Activated CD8-positive, alpha-beta T cell treated with anti-CD3 and anti-CD28 coated beads for 36 hours (primary cell): ENCODE data around the gene TMEM14A. TPM values are rescaled to one million over a fixed set of nuclear protein-coding genes. Genes with fewer than 3 reads are reported as not detected.

Source experiments
- ATAC-seq: fragments of 200-7000 bp; cut with Tn5 transposase; one replicate; pipeline ENCODE4 v1.10.0; 2021; ENCODE audit warnings: mild to moderate bottlenecking, moderate library complexity
- CTCF ChIA-PET: fragments of 350-600 bp; sonication (Branson Sonifier 250); formaldehyde crosslinking; loops from one replicate; lab custom pipeline; 2021; ENCODE audit warnings: antibody characterized with exemption; lab: Charles Lee
- POLR2A ChIA-PET: fragments of 350-600 bp; sonication (Branson Sonifier 250); formaldehyde crosslinking; loops from one replicate; lab custom pipeline; 2021; ENCODE audit warnings: antibody characterized with exemption; lab: Charles Lee
- DNase-seq: peaks from one replicate; pipeline ENCODE4 v3.0.0-alpha.2; 2020
- H3K27ac Mint-ChIP-seq: one replicate; pipeline ENCODE4 v1.8.0; 2021; ENCODE audit warnings: mild to moderate bottlenecking, mixed read lengths
- H3K27me3 Mint-ChIP-seq: one replicate; pipeline ENCODE4 v1.8.0; 2021; ENCODE audit warnings: mixed read lengths
- H3K36me3 Mint-ChIP-seq: one replicate; pipeline ENCODE4 v1.8.0; 2021; ENCODE audit warnings: low read depth, mixed read lengths
- H3K4me1 Mint-ChIP-seq: one replicate; pipeline ENCODE4 v1.8.0; 2021; ENCODE audit warnings: low read depth, mixed read lengths
- H3K4me3 Mint-ChIP-seq: one replicate; pipeline ENCODE4 v1.8.0; 2021; ENCODE audit warnings: mild to moderate bottlenecking, moderate library complexity, mixed read lengths
- H3K9me3 Mint-ChIP-seq: one replicate; pipeline ENCODE4 v1.8.0; 2021; ENCODE audit warnings: mixed read lengths
- CTCF ChIP-seq: fragments of 200-600 bp; IDR thresholded peaks from one replicate; pipeline ENCODE4 v1.8.0; 2022; ENCODE audit warnings: antibody characterized with exemption, mild to moderate bottlenecking
- intact Hi-C: fragments of 100-400 bp; cut with micrococcal nuclease; formaldehyde crosslinking; loops from one replicate; pipeline ENCODE4 v1.10.0; 2022
- total RNA-seq, 2 experiments: library from RNA; stranded (reverse); gene quantifications; one replicate each; pipeline ENCODE4 v1.2.3, GENCODE V29; 2021

TMEM14A gene
- total RNA-seq, 2 experiments from 2014 or later = 13.4 to 15.1 TPM

- POLR2A ChIA-PET = no interaction called here
- ATAC-seq = no peak
- Mint-ChIP-seq H3K36me3 (no peaks in the 10 kb centered on the region), H3K4me1 (peaks cover 4% of the 10 kb centered on the region), H3K9me3 (no peaks in the 10 kb centered on the region), H3K4me3 (no peak overlapping the region), H3K27me3 (peaks cover 23% of the 10 kb centered on the region), H3K27ac (no peak overlapping the region)
- CTCF ChIA-PET = interaction anchor here (0.9 to 4.1 kb wide), 4 partner anchors 9 to 65 kb away, joined by 3 to 46 read pairs (median 4); partner anchors contain the start of gene TRAM2
- TF ChIP-seq CTCF = no peak
- no peak for DNase-seq
- intact Hi-C loops = no loop called here
These were observed 29.5 kb upstream of the TMEM14A start for GRCh38 chr6:52641388-52641787.

- Mint-ChIP-seq H3K9me3 (no peaks in the 10 kb centered on the region), H3K4me1 (peaks cover 4% of the 10 kb centered on the region), H3K27ac (no peak overlapping the region), H3K36me3 (no peaks in the 10 kb centered on the region), H3K4me3 (no peak overlapping the region), H3K27me3 (peaks cover 23% of the 10 kb centered on the region)
- DNase-seq (no peak), ATAC-seq (no peak)
- intact Hi-C loops = no loop called here
- TF ChIP-seq CTCF = no peak
- CTCF ChIA-PET = interaction anchor here (1.2 to 4.1 kb wide), 3 partner anchors 9 to 65 kb away, joined by 4 to 46 read pairs (median 5); partner anchors contain the start of gene TRAM2
- POLR2A ChIA-PET = no interaction called here
These were observed 29.1 kb upstream of the TMEM14A start for GRCh38 chr6:52641826-52642225.

GRCh38 chr6:52642368-52642767, 28.5 kb upstream of the TMEM14A start:
- ChIA-PET POLR2A (no interaction called here), CTCF (interaction anchor here (1.3 to 4.1 kb wide), 2 partner anchors 10 kb away, joined by 4 to 46 read pairs; no protein-coding TSS in a partner anchor)
- peaks cover 23% of the 10 kb centered on the region for H3K27me3 Mint-ChIP-seq
- TF ChIP-seq CTCF = no peak
- H3K27ac Mint-ChIP-seq = no peak overlapping the region
- intact Hi-C loops = no loop called here
- no peaks in the 10 kb centered on the region for H3K36me3 Mint-ChIP-seq
- ATAC-seq = no peak
- no peak for DNase-seq
- no peak overlapping the region for H3K4me3 Mint-ChIP-seq
- no peaks in the 10 kb centered on the region for H3K9me3 Mint-ChIP-seq
- H3K4me1 Mint-ChIP-seq = peaks cover 4% of the 10 kb centered on the region

GRCh38 chr6:52643158-52643557, 27.8 kb upstream of the TMEM14A start:
- no peak for DNase-seq
- Mint-ChIP-seq H3K27me3 (peaks cover 23% of the 10 kb centered on the region), H3K36me3 (no peaks in the 10 kb centered on the region), H3K4me3 (no peak overlapping the region), H3K9me3 (no peaks in the 10 kb centered on the region), H3K27ac (no peak overlapping the region), H3K4me1 (peaks cover 4% of the 10 kb centered on the region)
- ATAC-seq = no peak
- CTCF ChIA-PET = interaction anchor here (4.1 kb wide), 1 partner anchor 9 kb away, joined by 46 read pairs; no protein-coding TSS in a partner anchor
- POLR2A ChIA-PET = no interaction called here
- no peak for TF ChIP-seq CTCF
- intact Hi-C loops = no loop called here

- DNase-seq (no peak), ATAC-seq (no peak)
- Mint-ChIP-seq H3K36me3 (no peaks in the 10 kb centered on the region), H3K9me3 (no peaks in the 10 kb centered on the region), H3K27ac (no peak overlapping the region), H3K4me1 (peaks cover 4% of the 10 kb centered on the region), H3K27me3 (peaks cover 22% of the 10 kb centered on the region), H3K4me3 (no peak overlapping the region)
- CTCF ChIA-PET = no interaction called here
- intact Hi-C loops = no loop called here
- POLR2A ChIA-PET = no interaction called here
- TF ChIP-seq CTCF = no peak
These were observed 26.7 kb upstream of the TMEM14A start for GRCh38 chr6:52644253-52644652.
